Tibial artery (tissue), 4 donors: ENCODE results near the gene SOX5.

Source experiments
- DNase-seq, 2 donors: peaks; one replicate each; pipeline ENCODE4 v3.0.0-alpha.2; 2019
- H3K27ac ChIP-seq, 2 donors: fragments of 200-600 bp; sonication (generic) in 1 of 2; 1 replicate in 1 of 2; 2 replicates in 1 of 2; pipeline ENCODE4 v1.5.1; 2018 to 2019; ENCODE audit warnings: mild to moderate bottlenecking in 1 of 2
- H3K27me3 ChIP-seq, 2 donors: fragments of 200-600 bp; sonication (generic) in 1 of 2; one replicate each; pipeline versions ENCODE4 v1.5.1 to v1.6.0; 2016 to 2019
- H3K36me3 ChIP-seq, 3 donors: fragments of 200-600 bp; sonication (generic) in 2 of 3; one replicate each; pipeline ENCODE4 v1.5.1; 2016 to 2019; ENCODE audit warnings: mild to moderate bottlenecking in 2 of 3
- H3K4me1 ChIP-seq, 4 donors: fragments of 200-600 bp; sonication (generic) in 2 of 4; 1 replicate in 3 of 4; 2 replicates in 1 of 4; pipeline ENCODE4 v1.5.1; 2016 to 2019
- H3K4me3 ChIP-seq, 2 donors: fragments of 200-600 bp; sonication (generic) in 1 of 2; 1 replicate in 1 of 2; 2 replicates in 1 of 2; pipeline ENCODE4 v1.5.1; 2018 to 2019; ENCODE audit warnings: mild to moderate bottlenecking in 2 of 2
- H3K9me3 ChIP-seq, 3 donors: fragments of 200-600 bp; sonication (generic) in 1 of 3; one replicate each; pipeline ENCODE4 v1.5.1; 2016 to 2019
- CTCF ChIP-seq, 2 experiments: fragments of 200-600 bp in 1 of 2; fragments of 450-650 bp in 1 of 2; IDR thresholded peaks; one replicate each; pipeline ENCODE4 v1.5.1; 2017 to 2019; ENCODE audit warnings: antibody characterized with exemption in 2 of 2, mild to moderate bottlenecking in 1 of 2, moderate library complexity in 1 of 2
- intact Hi-C: fragments of 100-400 bp; cut with DNase I; formaldehyde crosslinking; loops from one replicate; pipeline ENCODE4 v1.15.0; 2023; ENCODE audit warnings: low total_unique reads

Gene SOX5

GRCh38 chr12:23751641-23752040 lies 197.8 kb downstream of the SOX5 start:
- Histone ChIP-seq H3K27ac (no peak overlapping the region), H3K36me3 (no peaks in the 10 kb centered on the region), H3K27me3 (no peaks in the 10 kb centered on the region), H3K4me3 (no peak overlapping the region), H3K4me1 (no peaks in the 10 kb centered on the region), H3K9me3 (no peaks in the 10 kb centered on the region)
- DNase-seq, result no peak
- no peak for TF ChIP-seq CTCF (IDR thresholded peaks at IDR 0.05)
- intact Hi-C loops, result no loop called here

GRCh38 chr12:23750923-23751322 lies 198.5 kb downstream of the SOX5 start:
- Histone ChIP-seq H3K27me3 (no peaks in the 10 kb centered on the region), H3K9me3 (no peaks in the 10 kb centered on the region), H3K36me3 (no peaks in the 10 kb centered on the region), H3K4me3 (no peak overlapping the region), H3K27ac (no peak overlapping the region), H3K4me1 (no peaks in the 10 kb centered on the region)
- DNase-seq, result no peak
- intact Hi-C loops, result no loop called here
- no peak for TF ChIP-seq CTCF (IDR thresholded peaks at IDR 0.05)

GRCh38 chr12:23744696-23745095 lies 204.8 kb downstream of the SOX5 start:
- no peak for DNase-seq
- intact Hi-C loops, result no loop called here
- Histone ChIP-seq H3K4me1 (no peaks in the 10 kb centered on the region), H3K27ac (no peak overlapping the region), H3K36me3 (peaks cover 4 to 12% (median 11%) of the 10 kb centered on the region in 3 donors), H3K27me3 (no peaks in the 10 kb centered on the region), H3K4me3 (no peak overlapping the region), H3K9me3 (no peaks in the 10 kb centered on the region)
- no peak for TF ChIP-seq CTCF (IDR thresholded peaks at IDR 0.05)

GRCh38 chr12:23742574-23742973 lies 206.9 kb downstream of the SOX5 start:
- Histone ChIP-seq H3K27me3 (no peaks in the 10 kb centered on the region), H3K36me3 (peaks cover 17 to 30% (median 30%) of the 10 kb centered on the region in 3 donors), H3K9me3 (no peaks in the 10 kb centered on the region), H3K4me1 (no peaks in the 10 kb centered on the region), H3K4me3 (no peak overlapping the region), H3K27ac (no peak overlapping the region)
- no peak for TF ChIP-seq CTCF (IDR thresholded peaks at IDR 0.05)
- DNase-seq, result no peak
- intact Hi-C loops, result no loop called here

GRCh38 chr12:23731493-23731892 lies 218.0 kb downstream of the SOX5 start:
- Histone ChIP-seq H3K27ac (no peak overlapping the region), H3K27me3 (no peaks in the 10 kb centered on the region), H3K4me1 (peaks cover 0 to 27% (median 0%) of the 10 kb centered on the region in 4 donors), H3K36me3 (no peaks in the 10 kb centered on the region), H3K4me3 (no peak overlapping the region), H3K9me3 (no peaks in the 10 kb centered on the region)
- no peak for DNase-seq
- intact Hi-C loops, result no loop called here
- TF ChIP-seq CTCF (IDR thresholded peaks at IDR 0.05), result no peak

- intact Hi-C loops, result no loop called here
- DNase-seq, result no peak
- no peak overlapping the region for H3K4me3 ChIP-seq
- no peak overlapping the region for H3K27ac ChIP-seq
- no peak for TF ChIP-seq CTCF (IDR thresholded peaks at IDR 0.05)
- H3K9me3 ChIP-seq, result no peaks in the 10 kb centered on the region
- H3K36me3 ChIP-seq, result no peaks in the 10 kb centered on the region
- peaks cover 0 to 28% (median 0%) of the 10 kb centered on the region in 4 donors for H3K4me1 ChIP-seq
- H3K27me3 ChIP-seq, result no peaks in the 10 kb centered on the region
Observed at GRCh38 chr12:23731035-23731434, 218.4 kb downstream of the SOX5 start.
